GM21515 (cell line): Measurements from ENCODE around the gene ACLY.

ENCODE experiments used
- ATAC-seq: cut with Tn5 transposase; IDR thresholded peaks from one replicate; pipeline ENCODE4 v1.9.1; 2021; ENCODE audit not compliant: unreplicated experiment

The ACLY gene

GRCh38 chr17:41918314-41919164 is at the start of gene ACLY:
TSS of gene ACLY (minus strand) at chr17:41918951. CDS start at chr17:41913873, 5,078 bp downstream.
- peak; percentile 86 for ATAC-seq

- ATAC-seq = no peak
These were observed 49.3 kb upstream of the ACLY start for GRCh38 chr17:41967921-41968578.

- peak; percentile 12 for ATAC-seq
These were observed 48.6 kb upstream of the ACLY start for GRCh38 chr17:41967141-41967920.

GRCh38 chr17:41966463-41967140 is 47.9 kb upstream of the ACLY start, which contains the start of gene CNP:
TSS of gene CNP (plus strand) at chr17:41966795. CDS start at chr17:41966885, 90 bp downstream.
- ATAC-seq = peak; percentile 60

- no peak for ATAC-seq
These were observed 47.1 kb upstream of the ACLY start for GRCh38 chr17:41965694-41966462.

GRCh38 chr17:41962768-41963434 is 44.1 kb upstream of the ACLY start:
- ATAC-seq = no peak

- no peak for ATAC-seq
These were observed 43.4 kb upstream of the ACLY start for GRCh38 chr17:41962111-41962510.

GRCh38 chr17:41959336-41960095 is 40.8 kb upstream of the ACLY start:
- ATAC-seq = no peak

- no peak for ATAC-seq
These were observed 40.2 kb upstream of the ACLY start for GRCh38 chr17:41959030-41959335.

GRCh38 chr17:41957869-41958439 is 39.2 kb upstream of the ACLY start:
- no peak for ATAC-seq

- no peak for ATAC-seq
These were observed 38.5 kb upstream of the ACLY start for GRCh38 chr17:41957031-41957868.

- no peak for ATAC-seq
These were observed 37.8 kb upstream of the ACLY start for GRCh38 chr17:41956522-41956921.

GRCh38 chr17:41948762-41949460 is 30.2 kb upstream of the ACLY start:
- no peak for ATAC-seq

GRCh38 chr17:41944943-41945342 is 26.2 kb upstream of the ACLY start:
- no peak for ATAC-seq

- no peak for ATAC-seq
These were observed 24.7 kb upstream of the ACLY start for GRCh38 chr17:41943492-41943891.

- no peak for ATAC-seq
These were observed 24.0 kb upstream of the ACLY start for GRCh38 chr17:41942626-41943373.
